ENCODE results near the gene DSC1.

DSC1 gene

DNA sequence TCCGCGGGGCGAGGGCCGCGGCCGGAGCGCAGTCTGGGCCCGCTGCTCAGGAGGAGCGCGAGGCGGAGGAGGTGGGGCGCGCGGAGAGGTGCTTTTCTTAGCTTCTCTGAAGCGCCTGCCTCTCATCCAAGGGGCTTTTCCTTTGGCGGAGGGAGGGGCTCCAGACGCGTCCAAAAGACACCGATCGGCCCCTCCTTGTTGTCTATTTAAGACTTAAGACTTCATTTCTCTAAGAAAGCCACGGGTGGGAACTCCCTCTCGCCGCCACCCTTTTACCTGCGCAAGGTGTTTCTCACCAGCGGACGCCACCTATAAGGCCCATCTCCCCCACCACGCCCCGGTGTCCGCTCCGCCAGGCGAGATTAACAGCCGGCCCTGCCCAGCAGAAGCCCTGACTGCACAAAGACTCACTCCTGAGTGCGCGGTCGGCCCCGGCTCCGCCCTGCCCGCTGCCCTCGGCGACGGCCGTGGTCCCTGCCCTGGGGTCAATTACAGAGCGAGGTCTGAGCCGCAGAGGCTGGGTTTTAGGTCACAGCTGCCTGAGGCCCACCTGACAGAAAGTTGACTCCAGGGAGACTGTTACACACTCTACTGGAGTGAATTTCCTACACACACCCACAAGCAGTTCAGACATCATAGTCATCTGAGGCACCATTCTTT lies 60.5 kb downstream of the DSC1 start, which contains the start of gene DSC2:
Gene DSC2, minus strand, starts transcription at position 397 of the 660 bp plus-strand sequence. CDS start 450 bp downstream, outside the sequence.
- DNase-seq, result no peak

DNA sequence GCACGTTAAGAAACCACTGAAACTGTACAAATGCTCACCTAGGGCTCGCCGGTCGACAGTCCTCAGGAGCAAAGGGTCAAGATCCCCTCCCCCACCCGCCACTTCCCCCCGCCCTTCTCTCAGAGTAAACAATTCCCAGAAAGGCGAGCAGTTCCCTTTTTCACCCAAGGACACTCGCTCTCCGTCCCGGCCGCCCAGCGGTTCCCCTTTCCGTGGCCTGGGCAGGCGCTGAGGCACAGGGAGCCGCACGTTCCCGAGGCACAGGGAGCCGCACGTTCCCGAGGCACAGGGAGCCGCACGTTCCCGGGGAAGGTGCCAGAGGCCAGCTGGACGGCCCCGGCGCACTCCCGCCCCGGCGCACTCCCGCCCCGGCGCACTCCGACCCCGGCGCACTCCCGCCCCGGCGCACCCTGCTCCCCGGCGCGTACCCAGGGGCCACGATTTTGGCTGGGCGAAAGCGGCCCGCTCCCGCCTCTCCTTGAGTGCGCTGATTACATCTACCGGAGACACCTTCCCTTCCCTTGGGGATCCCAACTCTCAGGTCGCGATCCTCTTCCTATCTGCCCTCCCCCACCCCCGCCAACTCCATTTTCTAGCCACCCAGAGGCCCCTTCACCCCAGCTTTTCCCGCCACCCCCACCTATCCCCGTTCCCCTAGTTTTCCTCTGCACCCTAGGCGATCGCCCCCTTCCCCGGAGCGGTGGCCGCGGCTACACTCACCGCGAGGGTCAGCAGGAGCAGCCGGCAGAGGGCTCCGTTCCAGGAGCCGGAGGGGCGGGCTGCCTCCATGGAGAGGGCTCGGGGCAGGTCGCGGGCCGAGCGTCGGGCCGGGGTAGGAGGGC lies 61.3 kb downstream of the DSC1 start:
- DNase-seq, result no peak

DNA sequence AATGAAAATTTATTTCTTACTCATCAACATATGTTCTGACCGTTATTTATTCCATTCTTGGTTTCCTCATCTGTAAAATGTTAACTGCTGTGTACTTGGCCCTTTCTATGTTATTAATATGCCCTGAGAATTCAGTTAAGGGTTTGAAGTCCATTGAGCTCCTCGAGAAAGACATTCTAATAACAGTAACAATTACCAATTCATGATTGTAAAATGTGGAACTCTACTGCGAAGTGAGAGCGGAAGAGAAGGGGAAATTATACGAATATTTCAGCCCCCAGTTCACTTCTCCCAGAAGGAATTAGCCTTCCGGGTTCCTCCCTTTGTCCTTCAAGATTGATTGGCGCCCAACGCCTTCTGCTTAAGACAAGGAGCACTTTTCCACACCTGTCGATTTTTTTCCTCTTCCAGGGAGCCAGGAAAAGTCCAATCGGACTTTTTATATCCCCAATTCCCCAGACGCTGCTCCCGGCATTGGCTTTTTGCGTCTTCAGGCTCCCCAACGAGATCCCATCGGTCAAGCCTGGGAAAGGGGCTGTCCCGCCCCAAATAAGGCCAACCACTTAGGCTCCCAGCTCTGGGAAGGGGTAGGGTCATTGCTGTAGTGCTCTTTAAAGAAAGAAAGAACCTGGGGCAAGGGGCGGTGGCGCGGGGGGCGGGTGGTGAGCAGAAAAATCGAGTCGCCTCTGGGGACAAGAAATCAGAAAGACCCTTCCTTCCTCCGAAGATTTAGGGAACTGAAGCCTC lies 62.0 kb downstream of the DSC1 start:
- DNase-seq, result no peak

DNA sequence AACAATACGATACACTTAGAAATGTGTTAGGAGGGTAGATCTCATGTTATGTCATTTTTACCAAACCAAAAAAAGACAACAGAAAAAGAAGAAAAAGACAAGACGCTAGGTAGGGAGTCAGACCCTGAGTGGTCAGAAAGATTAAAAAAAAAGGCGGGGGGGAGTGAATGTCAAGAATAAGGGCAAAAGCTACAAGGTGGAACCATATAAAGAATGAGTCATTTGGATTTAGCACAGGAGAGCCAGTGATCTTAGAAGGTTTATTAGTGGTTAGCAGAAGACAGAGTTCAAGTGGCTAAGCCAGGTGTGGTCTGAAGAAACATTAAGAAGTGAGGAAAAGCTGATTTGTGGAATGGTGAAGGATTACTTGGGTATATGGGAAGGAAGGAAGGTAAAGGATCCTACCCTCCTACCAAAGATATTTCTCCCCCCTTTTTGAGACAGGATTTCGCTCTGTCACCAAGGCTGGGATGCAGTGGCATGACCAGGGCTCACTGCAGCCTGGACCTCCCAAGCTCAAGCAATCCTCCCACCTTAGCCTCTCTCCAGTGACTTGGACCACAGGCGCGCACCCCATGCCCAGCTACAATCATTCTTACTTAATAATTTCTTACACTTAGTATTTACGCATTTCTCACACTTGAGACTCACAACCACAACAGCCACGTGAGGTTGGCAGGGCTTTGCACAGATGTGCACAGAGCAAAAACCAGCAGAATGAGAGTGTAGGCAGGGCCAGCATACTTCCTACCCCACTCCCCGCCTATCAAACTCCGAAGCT lies 63.0 kb downstream of the DSC1 start:
- DNase-seq, result no peak

DNA sequence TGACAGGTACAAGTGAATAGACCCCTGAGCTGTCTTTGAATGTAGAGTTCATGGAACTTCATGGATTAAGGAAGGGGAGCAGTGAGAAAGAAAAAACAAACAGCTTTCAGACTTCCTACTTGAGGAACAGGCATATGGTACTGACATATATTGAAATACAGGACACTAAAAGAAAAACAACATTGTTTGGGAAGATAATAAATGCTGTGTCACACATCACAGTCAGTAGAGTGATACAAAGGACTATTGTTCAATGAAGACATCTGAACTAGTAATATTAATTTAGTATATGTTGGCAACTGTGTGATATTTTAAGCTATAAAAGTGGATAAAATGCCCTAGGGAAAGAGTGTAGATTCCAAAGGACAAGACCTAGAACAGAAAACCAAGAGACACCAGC lies 63.8 kb downstream of the DSC1 start:
- DNase-seq, result no peak

DNA sequence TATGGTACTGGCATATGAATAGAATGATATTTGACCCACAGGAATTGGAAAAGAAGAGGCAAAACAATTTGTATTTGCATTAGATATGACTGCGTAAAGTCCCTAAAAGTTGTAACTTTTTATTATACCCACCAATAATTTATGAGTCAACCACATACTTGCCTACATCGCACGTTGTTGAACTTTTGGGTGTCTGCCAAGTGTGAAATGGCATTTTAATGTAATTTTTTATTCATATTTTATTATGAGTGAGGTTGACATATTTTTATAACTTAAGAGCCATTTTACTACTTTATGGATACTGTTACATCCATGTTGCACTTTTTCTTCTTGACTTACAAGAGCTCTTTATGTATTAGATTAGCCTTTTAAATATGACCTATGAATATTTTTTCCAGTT lies 65.0 kb downstream of the DSC1 start:
- no peak for DNase-seq

DNA sequence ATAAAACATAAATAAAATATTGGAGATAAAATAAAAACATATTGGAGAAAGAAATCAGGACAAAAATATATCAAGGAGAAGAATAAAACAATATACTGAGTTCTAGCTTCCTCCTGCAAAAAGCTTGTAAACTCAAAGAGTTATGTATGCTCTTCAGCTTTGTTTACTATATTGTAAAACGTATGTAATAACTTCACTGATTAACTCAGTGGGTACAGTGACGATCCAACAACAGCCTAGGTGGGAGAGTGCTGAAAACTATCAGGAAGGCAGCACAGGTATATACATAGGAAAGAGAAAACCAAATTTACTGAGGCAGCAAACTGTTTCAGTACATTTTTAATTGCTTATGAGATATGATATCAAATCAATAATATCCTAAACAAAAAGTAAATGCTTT lies 68.8 kb downstream of the DSC1 start:
- DNase-seq, result no peak

DNA sequence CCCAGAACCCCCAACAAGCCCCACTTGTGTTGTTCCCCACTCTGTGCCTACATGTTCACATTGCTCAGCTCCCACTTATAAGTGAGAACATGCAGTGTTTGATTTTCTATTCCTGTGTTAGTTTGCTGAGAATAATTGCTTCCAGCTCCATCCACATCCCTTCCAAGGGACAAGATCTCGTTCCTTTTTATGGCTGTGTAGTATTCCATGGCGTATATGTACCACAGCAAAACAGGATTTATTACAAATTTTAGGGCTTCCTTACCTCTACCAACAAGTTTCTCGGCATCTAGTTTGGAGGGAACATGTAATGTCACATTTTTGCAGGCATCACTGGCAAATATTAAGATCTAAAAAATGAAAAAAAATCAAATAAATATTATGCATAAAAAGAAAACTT lies 69.4 kb downstream of the DSC1 start:
- DNase-seq, result no peak

DNA sequence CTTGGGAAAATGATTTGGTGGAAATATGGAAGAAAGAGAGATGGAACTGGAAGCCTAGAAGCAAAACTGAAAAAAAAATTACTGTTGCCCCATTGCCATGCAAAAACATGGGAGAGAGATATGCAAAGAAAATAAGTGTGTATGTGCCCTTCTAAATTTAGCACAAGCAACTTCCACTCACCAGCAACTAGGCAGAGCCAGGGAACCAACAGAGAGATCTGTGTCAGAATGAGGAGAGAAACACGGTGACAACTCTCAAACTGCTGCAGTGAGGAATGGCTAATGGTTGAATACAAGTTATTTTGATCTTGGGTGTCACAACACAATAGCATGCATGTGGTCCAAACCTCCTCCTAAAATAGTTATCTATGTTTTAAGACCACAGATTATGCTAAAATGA lies 71.3 kb downstream of the DSC1 start:
- DNase-seq, result no peak

DNA sequence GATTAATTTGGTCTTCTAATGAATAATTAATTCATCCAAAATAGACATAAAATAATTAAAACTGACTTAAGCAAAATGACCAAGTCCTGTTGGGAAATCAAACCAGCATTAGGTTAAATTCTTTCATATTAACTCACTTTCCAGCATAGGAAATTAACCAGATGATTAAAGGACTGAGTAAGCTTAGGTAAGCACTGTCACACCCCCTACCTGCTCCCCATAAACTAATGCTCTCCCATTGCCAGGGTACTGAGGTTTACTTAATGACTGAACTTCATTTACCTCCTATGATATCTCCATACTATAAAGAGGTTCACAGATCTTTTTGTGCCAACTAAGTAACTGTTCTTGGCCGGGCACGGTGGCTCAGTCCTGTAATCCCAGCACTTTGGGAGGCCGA lies 74.1 kb downstream of the DSC1 start:
- DNase-seq, result no peak

DNA sequence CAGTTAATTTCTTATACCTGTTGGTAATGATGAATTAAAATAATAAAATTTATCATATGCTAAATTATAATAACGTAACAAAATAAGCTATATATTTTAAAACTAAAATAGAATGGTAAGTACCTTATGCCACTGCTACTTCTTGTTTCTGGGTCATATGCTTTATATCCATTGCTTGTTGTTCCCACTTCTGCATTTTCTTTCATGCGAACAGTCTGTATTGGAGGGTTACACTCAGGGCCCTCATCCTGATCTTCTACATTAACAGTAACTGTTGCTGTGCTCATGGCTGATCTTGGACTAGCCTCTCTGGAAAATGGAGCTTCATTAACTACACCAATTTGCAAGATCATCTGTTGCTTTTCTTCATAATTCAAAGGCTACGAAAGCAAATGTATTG lies 82.7 kb downstream of the DSC1 start:
- DNase-seq, result no peak

Measured in DMS153 (cell line).